ENCODE results near the gene FABP6.

GRCh38 chr5:160263326-160263855 is 34.1 kb downstream of the FABP6 start:
- TF ChIP-seq FEZF1 (tag by site-specific recombination; IDR thresholded peaks at IDR 0.05), result no peak
- TF ChIP-seq ZNF658 (tag by site-specific recombination; IDR thresholded peaks at IDR 0.05), result no peak
- TF ChIP-seq ZBTB1 (tag by site-specific recombination; IDR thresholded peaks at IDR 0.05), result no peak
- no peak for TF ChIP-seq ZFP3 (tag by site-specific recombination; IDR thresholded peaks at IDR 0.05; ENCODE audit: low read depth)
- TF ChIP-seq ZNF148 (tag by site-specific recombination; IDR thresholded peaks at IDR 0.05; ENCODE audit: borderline replicate concordance), result no peak
- no peak for TF ChIP-seq ZNF335 (tag by site-specific recombination; conservative IDR thresholded peaks at IDR 0.05)
- TF ChIP-seq, protein P1, sequence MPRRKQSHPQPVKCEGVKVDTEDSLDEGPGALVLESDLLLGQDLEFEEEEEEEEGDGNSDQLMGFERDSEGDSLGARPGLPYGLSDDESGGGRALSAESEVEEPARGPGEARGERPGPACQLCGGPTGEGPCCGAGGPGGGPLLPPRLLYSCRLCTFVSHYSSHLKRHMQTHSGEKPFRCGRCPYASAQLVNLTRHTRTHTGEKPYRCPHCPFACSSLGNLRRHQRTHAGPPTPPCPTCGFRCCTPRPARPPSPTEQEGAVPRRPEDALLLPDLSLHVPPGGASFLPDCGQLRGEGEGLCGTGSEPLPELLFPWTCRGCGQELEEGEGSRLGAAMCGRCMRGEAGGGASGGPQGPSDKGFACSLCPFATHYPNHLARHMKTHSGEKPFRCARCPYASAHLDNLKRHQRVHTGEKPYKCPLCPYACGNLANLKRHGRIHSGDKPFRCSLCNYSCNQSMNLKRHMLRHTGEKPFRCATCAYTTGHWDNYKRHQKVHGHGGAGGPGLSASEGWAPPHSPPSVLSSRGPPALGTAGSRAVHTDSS (tag by site-specific recombination; IDR thresholded peaks at IDR 0.05), result no peak
- no peak for TF ChIP-seq GLIS1 (tag by site-specific recombination; IDR thresholded peaks at IDR 0.05)
- TF ChIP-seq ZNF121 (tag by site-specific recombination; IDR thresholded peaks at IDR 0.05), result no peak
- no peak for TF ChIP-seq ZNF707 (tag by site-specific recombination; IDR thresholded peaks at IDR 0.05)
- TF ChIP-seq CTCF (tag by site-specific recombination; IDR thresholded peaks at IDR 0.05), result no peak
- TF ChIP-seq TCF7L2 (IDR thresholded peaks at IDR 0.05; ENCODE audit: borderline replicate concordance, low read depth, low read length), result no peak
- no peak for TF ChIP-seq ZNF274 (IDR thresholded peaks at IDR 0.05; ENCODE audit: low read length)
- TF ChIP-seq ZNF274 (tag by site-specific recombination; IDR thresholded peaks at IDR 0.05; ENCODE audit: borderline replicate concordance), result no peak
